Fibroblast of the aortic adventitia (primary cell): ENCODE results near the gene ITIH3. TPM values are rescaled to one million over a fixed set of nuclear protein-coding genes. Genes with fewer than 3 reads are reported as not detected.
A peak's percentile ranks its signal among the peaks of the same experiment; 100 is the strongest.

Source experiments
- DNase-seq: peaks from one replicate; pipeline ENCODE4 v3.0.0-alpha.2; 2010; ENCODE audit warnings: low read depth
- H3K4me3 ChIP-seq: 2 replicates; pipeline ENCODE4 v1.5.1; 2011; ENCODE audit warnings: low read depth, mild to moderate bottlenecking, control low read depth, low read length, moderate library complexity
- total RNA-seq: library from RNA; depleted of rRNA; stranded (reverse); fragments of >200 nt; gene quantifications from 2 replicates; pipeline ENCODE4 v1.2.3, GENCODE V29; 2012; ENCODE audit warnings: low replicate concordance
- TF ChIP-seq, protein P1 (sequence below): IDR thresholded peaks from 2 replicates; pipeline ENCODE4 v1.5.1; 2011; ENCODE audit warnings: mild to moderate bottlenecking, low read length, control low read depth, inconsistent platforms; ENCODE audit not compliant: insufficient read depth

ITIH3 gene
- total RNA-seq, 1 donor = under 0.01 TPM

DNA sequence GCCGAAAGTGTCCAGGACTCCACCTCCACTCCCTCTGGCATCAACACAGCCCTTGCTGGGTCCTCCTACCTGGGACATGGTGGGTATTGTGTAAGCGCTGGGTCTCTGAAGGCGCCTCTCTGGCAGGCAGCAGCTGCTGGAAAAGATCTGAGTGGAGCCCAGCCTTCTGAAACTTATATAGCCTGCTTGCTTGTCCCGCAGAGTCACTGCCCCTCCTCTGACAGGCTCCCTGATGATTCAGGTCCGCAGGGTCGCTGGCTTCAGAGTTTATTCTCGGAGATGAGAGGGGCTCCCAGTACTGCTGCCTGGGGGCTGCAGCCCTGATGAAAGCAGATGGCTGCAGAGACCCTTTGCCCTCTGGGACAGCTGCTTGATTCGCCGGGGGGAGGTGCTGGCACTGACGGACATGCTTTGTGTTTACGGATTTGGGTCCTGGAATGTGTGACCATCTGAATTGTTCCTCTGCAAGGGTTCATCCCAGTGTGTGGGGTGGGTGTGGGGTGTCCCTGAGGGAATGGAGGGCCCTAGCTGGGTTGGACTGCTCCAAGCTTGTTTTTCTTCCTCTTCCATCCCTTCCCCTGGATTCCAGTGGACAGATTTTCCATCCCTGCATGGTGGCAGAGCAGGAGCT is 40.4 kb downstream of the ITIH3 start, which contains the start of gene MUSTN1:
MUSTN1 (minus strand) TSS at position 149 of the 631 bp plus-strand sequence; CDS start at position 78, 71 bp downstream.
- no peak within 1 kb of the TSS for H3K4me3 ChIP-seq
- TF ChIP-seq, protein P1, sequence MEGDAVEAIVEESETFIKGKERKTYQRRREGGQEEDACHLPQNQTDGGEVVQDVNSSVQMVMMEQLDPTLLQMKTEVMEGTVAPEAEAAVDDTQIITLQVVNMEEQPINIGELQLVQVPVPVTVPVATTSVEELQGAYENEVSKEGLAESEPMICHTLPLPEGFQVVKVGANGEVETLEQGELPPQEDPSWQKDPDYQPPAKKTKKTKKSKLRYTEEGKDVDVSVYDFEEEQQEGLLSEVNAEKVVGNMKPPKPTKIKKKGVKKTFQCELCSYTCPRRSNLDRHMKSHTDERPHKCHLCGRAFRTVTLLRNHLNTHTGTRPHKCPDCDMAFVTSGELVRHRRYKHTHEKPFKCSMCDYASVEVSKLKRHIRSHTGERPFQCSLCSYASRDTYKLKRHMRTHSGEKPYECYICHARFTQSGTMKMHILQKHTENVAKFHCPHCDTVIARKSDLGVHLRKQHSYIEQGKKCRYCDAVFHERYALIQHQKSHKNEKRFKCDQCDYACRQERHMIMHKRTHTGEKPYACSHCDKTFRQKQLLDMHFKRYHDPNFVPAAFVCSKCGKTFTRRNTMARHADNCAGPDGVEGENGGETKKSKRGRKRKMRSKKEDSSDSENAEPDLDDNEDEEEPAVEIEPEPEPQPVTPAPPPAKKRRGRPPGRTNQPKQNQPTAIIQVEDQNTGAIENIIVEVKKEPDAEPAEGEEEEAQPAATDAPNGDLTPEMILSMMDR = no peak
- DNase-seq = peak; percentile 47

DNA sequence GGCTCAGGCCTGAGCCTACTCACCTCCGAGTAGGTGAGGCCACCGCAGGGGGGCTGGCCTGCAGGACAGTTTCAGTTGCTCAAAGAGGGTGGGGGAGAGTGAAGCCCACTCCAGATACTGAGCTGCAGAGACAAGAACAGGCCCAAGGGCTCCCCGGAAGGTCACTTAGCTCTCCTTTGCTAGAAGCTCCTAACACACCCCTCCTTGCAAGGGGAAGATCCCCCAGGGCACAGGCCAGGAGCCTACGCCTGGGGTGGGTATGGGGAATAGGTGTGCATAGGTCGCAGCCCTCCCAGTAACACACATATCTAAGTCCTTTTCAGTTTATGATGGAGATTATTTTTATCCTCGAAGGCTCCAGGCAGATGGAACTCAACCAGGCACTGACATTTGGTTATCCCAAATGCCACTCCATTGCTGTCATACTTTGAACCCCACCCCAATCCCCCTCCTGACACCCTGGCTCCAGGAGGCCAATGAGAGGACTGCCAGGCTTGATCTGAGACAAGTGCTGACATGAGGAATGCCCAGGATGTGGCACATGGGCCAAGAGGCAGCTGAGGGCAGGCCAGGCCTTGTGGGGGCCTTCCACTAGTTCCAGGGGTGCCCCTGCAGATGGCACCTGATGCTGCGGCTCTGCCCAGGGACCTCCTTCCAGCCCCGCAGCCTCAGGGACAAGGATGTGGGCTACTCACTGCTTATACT is 41.3 kb downstream of the ITIH3 start:
- no peak for DNase-seq
- TF ChIP-seq, protein P1 = no peak
- no peak overlapping the region for H3K4me3 ChIP-seq

GRCh38 chr3:52836471-52836845 is 41.9 kb downstream of the ITIH3 start:
- DNase-seq = no peak
- H3K4me3 ChIP-seq = no peak overlapping the region
- TF ChIP-seq, protein P1 = no peak

GRCh38 chr3:52836986-52837385 is 42.4 kb downstream of the ITIH3 start:
- TF ChIP-seq, protein P1 = no peak
- no peak for DNase-seq
- no peak overlapping the region for H3K4me3 ChIP-seq

DNA sequence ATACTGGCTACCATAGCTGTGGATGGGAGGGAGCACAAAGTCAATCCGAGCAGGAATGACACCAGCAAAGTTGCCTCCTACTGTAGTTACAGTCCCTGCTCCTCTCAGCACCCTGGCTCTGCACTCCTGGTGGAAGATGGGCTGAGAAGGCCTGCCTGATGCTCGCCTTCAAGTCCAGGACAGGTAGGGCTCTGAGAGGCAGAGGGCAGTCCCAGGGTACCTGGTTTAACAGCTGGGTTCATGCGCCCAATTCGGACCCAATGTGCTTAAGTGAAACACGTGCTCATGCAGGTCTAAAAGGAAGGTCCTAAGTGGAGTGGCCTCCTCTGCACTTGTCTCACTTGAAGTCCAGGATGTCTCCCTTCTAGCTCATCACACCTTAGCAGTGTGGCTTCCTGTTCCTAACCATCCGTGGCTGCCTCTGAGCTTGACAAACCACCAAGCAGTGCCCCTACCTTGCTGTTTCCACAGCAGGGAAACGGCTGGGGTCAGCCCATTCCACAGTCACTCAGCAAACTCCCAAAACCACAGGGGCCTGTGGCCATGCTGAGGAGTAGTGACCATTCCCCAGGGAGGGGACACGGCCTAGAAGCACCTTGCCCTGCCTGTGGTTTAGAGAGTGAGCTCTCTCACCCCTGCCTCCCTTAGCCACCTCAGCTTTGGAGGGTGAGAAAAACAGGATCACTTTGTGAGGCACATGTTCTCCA is 44.1 kb downstream of the ITIH3 start:
- TF ChIP-seq, protein P1 = no peak
- H3K4me3 ChIP-seq = no peak overlapping the region
- DNase-seq = no peak

- TF ChIP-seq, protein P1 = no peak
- no peak for DNase-seq
- H3K4me3 ChIP-seq = no peak overlapping the region
These were observed 44.6 kb downstream of the ITIH3 start for GRCh38 chr3:52839268-52839575.
